ENCODE measurements around the gene EPN2. TPM values are rescaled to one million over a fixed set of nuclear protein-coding genes. Genes with fewer than 3 reads are reported as not detected.

The EPN2 gene
- total and polyA plus RNA-seq, 2 experiments from 2014 or later, result 34.0 to 149 TPM

GRCh38 chr17:19294443-19294842 is 57.3 kb downstream of the EPN2 start:
- Histone ChIP-seq H3K27me3 (ENCODE audit: insufficient read depth) (no peaks in the 10 kb centered on the region), H3K79me2 (replicated peaks; ENCODE audit: insufficient read depth) (peaks cover 16% of the 10 kb centered on the region), H3K27ac (ENCODE audit: low read depth) (no peak overlapping the region), H4K20me1 (replicated peaks; ENCODE audit: insufficient read depth) (peaks cover 16% of the 10 kb centered on the region), H3F3A (replicated peaks; ENCODE audit: low read depth) (0 out of 2 replicates have a peak, but pooled peaks cover 3% of the 10 kb centered on the region), H3K4me3 (no peak overlapping the region), H3K4me1 (ENCODE audit: insufficient read depth) (peaks cover 6% of the 10 kb centered on the region), H3K9me2 (ENCODE audit: insufficient read depth) (no peaks in the 10 kb centered on the region), H3K36me3 (ENCODE audit: insufficient read depth) (no peaks in the 10 kb centered on the region), H3K4me2 (no peak overlapping the region), H2AFZ (no peak overlapping the region)
- no peak overlapping the region for H3K27ac Mint-ChIP-seq
- no peak for DNase-seq (ENCODE audit: low spot score)
- TF ChIP-seq POLR2AphosphoS5 (IDR thresholded peaks at IDR 0.05; ENCODE audit: low read depth) (no peak), NANOG (IDR thresholded peaks at IDR 0.05; ENCODE audit: borderline replicate concordance) (no peak), JUNB (IDR thresholded peaks at IDR 0.05; ENCODE audit: unreplicated experiment) (no peak), CTCF (conservative IDR thresholded peaks at IDR 0.05; ENCODE audit: low read depth in 2 of 2) (no peak), ZNF114 (CRISPR knock-in tag; IDR thresholded peaks at IDR 0.05) (no peak), ETS1 (IDR thresholded peaks at IDR 0.05) (no peak), STAT1 (IDR thresholded peaks at IDR 0.05; ENCODE audit: unreplicated experiment) (no peak), ZNF462 (CRISPR knock-in tag; IDR thresholded peaks at IDR 0.05) (no peak)
- H3K4me1 Mint-ChIP-seq, result peaks cover 19% of the 10 kb centered on the region
- ATAC-seq, result no peak
- H3K27me3 Mint-ChIP-seq (ENCODE audit: insufficient read depth, low read depth, poor library complexity), result peaks cover 2% of the 10 kb centered on the region
- no peaks in the 10 kb centered on the region for H3K9me3 Mint-ChIP-seq
- no peak overlapping the region for H3K4me3 Mint-ChIP-seq
- peaks cover under 1% of the 10 kb centered on the region; the same call in 1 of the 3 replicates for H3K36me3 Mint-ChIP-seq (ENCODE audit: low read depth)
